Upper lobe of left lung (tissue), 6 donors: ENCODE measurements around the gene VAV2. TPM values are rescaled to one million over a fixed set of nuclear protein-coding genes. Genes with fewer than 3 reads are reported as not detected.

Experiments
- ATAC-seq, 2 donors: fragments of 200-7000 bp; cut with Tn5 transposase; one replicate each; pipeline ENCODE4 v1.9.1; 2022; ENCODE audit warnings: mild to moderate bottlenecking in 2 of 2, moderate library complexity in 2 of 2; ENCODE audit not compliant: low FRiP score in 2 of 2
- DNase-seq, 2 donors: peaks; one replicate each; pipeline ENCODE4 v3.0.0-alpha.2; 2019 to 2020
- H3K27ac ChIP-seq, 4 donors: fragments of 200-600 bp; sonication (generic); one replicate each; pipeline ENCODE4 v1.5.1; 2016 to 2019
- H3K27me3 ChIP-seq, 4 donors: fragments of 200-600 bp; sonication (generic); one replicate each; pipeline ENCODE4 v1.5.1; 2017 to 2019
- H3K36me3 ChIP-seq, 4 donors: fragments of 200-600 bp; sonication (generic); one replicate each; pipeline ENCODE4 v1.5.1; 2016 to 2019
- H3K4me1 ChIP-seq, 4 donors: fragments of 200-600 bp; sonication (generic); one replicate each; pipeline ENCODE4 v1.5.1; 2018 to 2019
- H3K4me3 ChIP-seq, 4 donors: fragments of 200-600 bp; sonication (generic); one replicate each; pipeline ENCODE4 v1.5.1; 2017 to 2019; ENCODE audit warnings: mild to moderate bottlenecking in 2 of 4, moderate library complexity in 1 of 4
- H3K9me3 ChIP-seq, 4 donors: fragments of 200-600 bp; sonication (generic); one replicate each; pipeline ENCODE4 v1.5.1; 2018 to 2019
- CTCF ChIP-seq, 6 experiments: fragments of 450-650 bp in 4 of 6; fragments of 200-600 bp in 2 of 6; sonication (generic) in 2 of 6; IDR thresholded peaks; one replicate each; pipeline ENCODE4 v1.5.1; 2016 to 2019; ENCODE audit warnings: antibody characterized with exemption in 6 of 6
- EP300 ChIP-seq, 4 donors: sonication (generic); formaldehyde crosslinking; IDR thresholded peaks; one replicate each; pipeline ENCODE4 v1.5.1; 2017; ENCODE audit warnings: antibody characterized with exemption in 4 of 4, control low read depth in 2 of 4
- POLR2A ChIP-seq, 4 donors: fragments of 450-650 bp; IDR thresholded peaks; one replicate each; pipeline ENCODE4 v1.5.1; 2016 to 2017; ENCODE audit warnings: antibody characterized with exemption in 4 of 4, mild to moderate bottlenecking in 2 of 4
- POLR2AphosphoS5 ChIP-seq, 2 donors: sonication (generic); formaldehyde crosslinking; IDR thresholded peaks; one replicate each; pipeline ENCODE4 v1.5.1; 2017; ENCODE audit warnings: antibody characterized with exemption in 2 of 2
- WGBS, 2 donors: methylation state at CpG; one replicate each; pipeline ENCODE4 v1.1.5; 2017 to 2018; 5-methylcytosine and 5-hydroxymethylcytosine counted together
- total RNA-seq, 6 donors: library from RNA; depleted of rRNA in 4 of 6; stranded (reverse); fragments of >200 nt in 4 of 6; gene quantifications; one replicate each; pipeline versions ENCODE4 v1.1.0 to v1.2.1, GENCODE V29; 2016 to 2021
- donor health status: DM: no; HTN: no; CAD: no; lungs with moderate emphysema.
- donor health status: DM: no; HTN: yes; CAD: no; lungs with severe emphysema.

The VAV2 gene
- total RNA-seq, 6 donors from 2014 or later, result 12.0 to 38.8 (median 22.0) TPM

- Histone ChIP-seq H3K9me3 (peaks cover 0 to 9% (median 2%) of the 10 kb centered on the region in 4 donors), H3K36me3 (no peaks in the 10 kb centered on the region), H3K27me3 (no peaks in the 10 kb centered on the region), H3K4me3 (no peak overlapping the region), H3K27ac (peak overlapping the region in 2 of 4 donors; percentile 54 to 55), H3K4me1 (peaks cover 0 to 21% (median 13%) of the 10 kb centered on the region in 4 donors)
- DNase-seq (peak in 1 of 2 donors; percentile 79), ATAC-seq (no peak)
- TF ChIP-seq POLR2AphosphoS5 (IDR thresholded peaks at IDR 0.05) (no peak), CTCF (IDR thresholded peaks at IDR 0.05) (no peak), POLR2A (IDR thresholded peaks at IDR 0.05) (no peak)
- WGBS, 2 donors, result 76 to 85% methylated on average over 18 to 22 of the region's 22 CpGs
Measured at GRCh38 chr9:133968966-133969617, 23.0 kb downstream of the VAV2 start.

GRCh38 chr9:133968428-133968827 is 23.7 kb downstream of the VAV2 start:
- TF ChIP-seq POLR2AphosphoS5 (IDR thresholded peaks at IDR 0.05) (no peak), POLR2A (IDR thresholded peaks at IDR 0.05) (no peak), EP300 (IDR thresholded peaks at IDR 0.05) (no peak), CTCF (IDR thresholded peaks at IDR 0.05) (no peak)

GRCh38 chr9:133967024-133967741 is 24.9 kb downstream of the VAV2 start:
- no peak for ATAC-seq
- H3K36me3 ChIP-seq, result no peaks in the 10 kb centered on the region

More at GRCh38 chr9:133968428-133968827, 23.7 kb downstream of the VAV2 start:
- Histone ChIP-seq H3K27me3 (no peaks in the 10 kb centered on the region), H3K9me3 (peaks cover 0 to 10% (median 2%) of the 10 kb centered on the region in 4 donors), H3K27ac (peak overlapping the region in 2 of 4 donors; percentile 54 to 55), H3K36me3 (no peaks in the 10 kb centered on the region), H3K4me3 (no peak overlapping the region), H3K4me1 (peaks cover 0 to 14% (median 6%) of the 10 kb centered on the region in 4 donors)
- peak in 1 of 2 donors; percentile 64 for DNase-seq
- ATAC-seq, result peak in 1 of 2 donors; percentile 36
- 88% methylated on average over 6 to 11 of the region's 12 CpGs for WGBS, 2 donors

GRCh38 chr9:133964463-133964862 is 27.7 kb downstream of the VAV2 start:
- ATAC-seq (no peak), DNase-seq (no peak)
- H3K36me3 ChIP-seq, result no peaks in the 10 kb centered on the region
- WGBS, 2 donors, result 97% methylated on average over 2 of the region's 2 CpGs
- no peak overlapping the region for H3K4me3 ChIP-seq
- no peaks in the 10 kb centered on the region for H3K27me3 ChIP-seq
- no peak overlapping the region for H3K27ac ChIP-seq
- no peak for TF ChIP-seq POLR2A (IDR thresholded peaks at IDR 0.05)
- TF ChIP-seq EP300 (IDR thresholded peaks at IDR 0.05), result no peak
- TF ChIP-seq CTCF (IDR thresholded peaks at IDR 0.05), result no peak
- no peak for TF ChIP-seq POLR2AphosphoS5 (IDR thresholded peaks at IDR 0.05)
- H3K9me3 ChIP-seq, result peaks cover 0 to 10% (median 2%) of the 10 kb centered on the region in 4 donors
- peaks cover 19 to 21% (median 20%) of the 10 kb centered on the region in 4 donors for H3K4me1 ChIP-seq

More at GRCh38 chr9:133967024-133967741, 24.9 kb downstream of the VAV2 start:
- TF ChIP-seq EP300 (IDR thresholded peaks at IDR 0.05) (no peak), CTCF (IDR thresholded peaks at IDR 0.05) (no peak), POLR2AphosphoS5 (IDR thresholded peaks at IDR 0.05) (no peak), POLR2A (IDR thresholded peaks at IDR 0.05) (no peak)
- H3K9me3 ChIP-seq, result peaks cover 0 to 10% (median 2%) of the 10 kb centered on the region in 4 donors
- no peak overlapping the region for H3K4me3 ChIP-seq
- no peaks in the 10 kb centered on the region for H3K27me3 ChIP-seq
- H3K4me1 ChIP-seq, result peaks cover 0 to 7% (median 3%) of the 10 kb centered on the region in 4 donors
- 55 to 61% methylated on average over 7 of the region's 7 CpGs for WGBS, 2 donors
- DNase-seq, result no peak
- H3K27ac ChIP-seq, result no peak overlapping the region
